GM12891 (cell line): Measurements from ENCODE around the gene BMP8B.
"Not testable (repeated sequence)": the region's sequence is repeated elsewhere in the genome, so short reads cannot be mapped to it uniquely, and the experiment has no call there.

ENCODE experiments used
- DNase-seq: peaks from one replicate; pipeline ENCODE4 v3.0.0; 2011; ENCODE audit warnings: low spot score; ENCODE audit not compliant: insufficient read length
- FAIRE-seq: peaks from 2 replicates; lab custom pipeline; 2011; peaks lifted over from hg19 to GRCh38; lab: Jason Lieb, UNC
- PAX5 ChIP-seq: IDR thresholded peaks from 2 replicates; pipeline ENCODE4 v1.6.1; 2011; ENCODE audit warnings: low read length, moderate library complexity, mild to moderate bottlenecking; ENCODE audit not compliant: insufficient read depth, severe bottlenecking
- POLR2A ChIP-seq: IDR thresholded peaks from 2 replicates; pipeline ENCODE4 v1.6.1; 2011; ENCODE audit warnings: low read depth, low read length, control low read depth
- POLR2AphosphoS5 ChIP-seq: IDR thresholded peaks from 2 replicates; pipeline ENCODE4 v1.6.1; 2011; ENCODE audit warnings: low read depth, low read length, control low read depth
- POU2F2 ChIP-seq: IDR thresholded peaks from 2 replicates; pipeline ENCODE4 v1.6.1; 2011; ENCODE audit warnings: low read depth, mild to moderate bottlenecking, control low read depth, low read length, moderate library complexity
- SPI1 ChIP-seq: IDR thresholded peaks from 2 replicates; pipeline ENCODE4 v1.6.1; 2011; ENCODE audit warnings: low read depth, low read length, control low read depth
- TAF1 ChIP-seq: IDR thresholded peaks from 2 replicates; pipeline ENCODE4 v1.6.1; 2011; ENCODE audit warnings: low read depth, low read length, control low read depth

The BMP8B gene

GRCh38 chr1:39828734-39829133 lies 40.1 kb upstream of the BMP8B start:
- TF ChIP-seq SPI1 (no peak), PAX5 (no peak), POLR2AphosphoS5 (no peak), POLR2A (no peak), POU2F2 (no peak)
- no peak for FAIRE-seq
- DNase-seq: no peak

GRCh38 chr1:39828255-39828654 lies 39.6 kb upstream of the BMP8B start:
- not testable (repeated sequence) for DNase-seq, FAIRE-seq

GRCh38 chr1:39827201-39827600 lies 38.5 kb upstream of the BMP8B start:
- FAIRE-seq (no peak), DNase-seq (no peak)
- TF ChIP-seq SPI1 (no peak), POU2F2 (no peak), PAX5 (no peak), POLR2A (no peak), POLR2AphosphoS5 (no peak), TAF1 (no peak)

GRCh38 chr1:39826583-39826982 lies 37.9 kb upstream of the BMP8B start:
- TF ChIP-seq POLR2A: no peak
- no peak for TF ChIP-seq PAX5
- FAIRE-seq (no peak), DNase-seq (no peak)

- peak; percentile 88 for FAIRE-seq
- TF ChIP-seq SPI1 (peak; percentile 88), PAX5 (no peak)
- no peak for DNase-seq
These were observed 36.8 kb upstream of the BMP8B start for GRCh38 chr1:39825432-39825941.

- FAIRE-seq, DNase-seq: not testable (repeated sequence)
These were observed 34.8 kb upstream of the BMP8B start for GRCh38 chr1:39823450-39823849.

- DNase-seq (no peak), FAIRE-seq (no peak)
- TF ChIP-seq POLR2A (no peak), PAX5 (no peak), TAF1 (no peak), POLR2AphosphoS5 (no peak), POU2F2 (no peak), SPI1 (no peak)
These were observed 33.5 kb upstream of the BMP8B start for GRCh38 chr1:39822146-39822545.

GRCh38 chr1:39819091-39819812 lies 30.6 kb upstream of the BMP8B start:
- DNase-seq: no peak
- TF ChIP-seq POU2F2 (no peak), SPI1 (no peak), POLR2AphosphoS5 (no peak), TAF1 (no peak), POLR2A (no peak)
- FAIRE-seq: no peak

- FAIRE-seq: no peak
- no peak for DNase-seq
- no peak for TF ChIP-seq TAF1
- TF ChIP-seq POLR2A: no peak
- no peak for TF ChIP-seq POU2F2
- no peak for TF ChIP-seq POLR2AphosphoS5
- TF ChIP-seq SPI1: no peak
- TF ChIP-seq PAX5: no peak
These were observed 29.8 kb upstream of the BMP8B start for GRCh38 chr1:39818482-39818881.

GRCh38 chr1:39817091-39817932 lies 28.6 kb upstream of the BMP8B start:
- peak; percentile 98 for FAIRE-seq
- TF ChIP-seq POLR2A: 0 out of 2 replicates have a peak, but pooled peaks have one; percentile 37
- TF ChIP-seq TAF1: peak; percentile 42; the same call in 1 of the 2 replicates
- peak; percentile 93 for TF ChIP-seq SPI1
- DNase-seq: peak; percentile 70
